Activated CD4-positive, CD25-positive, alpha-beta regulatory T cell (primary cell): ENCODE measurements around the gene TAS1R3.
A peak's percentile ranks its signal among the peaks of the same experiment; 100 is the strongest.

Experiments
- DNase-seq, 4 experiments: peaks; one replicate each; lab custom pipeline; 2025; lab: John Stamatoyannopoulos, UW

The TAS1R3 gene

GRCh38 chr1:1324084-1324523 is 7.0 kb upstream of the TAS1R3 start:
- DNase-seq: no peak

- peak; percentile 93 to 95 (median 94) for DNase-seq
Observed at GRCh38 chr1:1324524-1325287, 6.4 kb upstream of the TAS1R3 start, which contains the start of the genes CPTP and INTS11. CPTP (plus strand) TSS chr1:1324802; CDS start chr1:1326911, 2,109 bp downstream. INTS11 (minus strand) TSS chr1:1324660; CDS start chr1:1324608, 52 bp downstream.

GRCh38 chr1:1325288-1326074 is 5.6 kb upstream of the TAS1R3 start:
- DNase-seq: no peak

GRCh38 chr1:1326075-1326605 is 4.9 kb upstream of the TAS1R3 start:
- DNase-seq: no peak

GRCh38 chr1:1327291-1327690 is 3.8 kb upstream of the TAS1R3 start:
- DNase-seq: no peak

- no peak for DNase-seq
Observed at GRCh38 chr1:1328254-1328653, 2.8 kb upstream of the TAS1R3 start.

GRCh38 chr1:1329304-1330210 is 1.5 kb upstream of the TAS1R3 start:
- no peak for DNase-seq

- no peak for DNase-seq
Observed at GRCh38 chr1:1330366-1331067, 563 bp upstream of the TAS1R3 start.

GRCh38 chr1:1332031-1332755 is 1.1 kb downstream of the TAS1R3 start:
- DNase-seq: no peak

GRCh38 chr1:1332774-1333480 is 1.8 kb downstream of the TAS1R3 start:
- no peak for DNase-seq

- no peak for DNase-seq
Observed at GRCh38 chr1:1333551-1334241, 2.6 kb downstream of the TAS1R3 start.

- DNase-seq: no peak
Observed at GRCh38 chr1:1334835-1335234, 3.8 kb downstream of the TAS1R3 start.

GRCh38 chr1:1335283-1335682 is 4.2 kb downstream of the TAS1R3 start:
- no peak for DNase-seq

- DNase-seq: no peak
Observed at GRCh38 chr1:1335792-1336248, 4.7 kb downstream of the TAS1R3 start.

GRCh38 chr1:1336446-1336845 is 5.4 kb downstream of the TAS1R3 start:
- no peak for DNase-seq

- no peak for DNase-seq
Observed at GRCh38 chr1:1336931-1337792, 6.1 kb downstream of the TAS1R3 start.

- no peak for DNase-seq
Observed at GRCh38 chr1:1337793-1338147, 6.7 kb downstream of the TAS1R3 start.

GRCh38 chr1:1338278-1338677 is 7.2 kb downstream of the TAS1R3 start:
- no peak for DNase-seq
